NCI-H2196 (cell line): ENCODE data around the gene MCOLN3.
"Not testable (repeated sequence)": the region's sequence is repeated elsewhere in the genome, so short reads cannot be mapped to it uniquely, and the experiment has no call there.

Experiments used
- DNase-seq: peaks from one replicate; lab custom pipeline; 2025; ENCODE audit not compliant: unreplicated experiment; lab: John Stamatoyannopoulos, UW

MCOLN3 gene

GRCh38 chr1:84995484-84996334 is 52.6 kb downstream of the MCOLN3 start:
- DNase-seq: no peak

GRCh38 chr1:84991097-84991920 is 57.0 kb downstream of the MCOLN3 start:
- no peak for DNase-seq

GRCh38 chr1:84988588-84988987 is 59.7 kb downstream of the MCOLN3 start:
- no peak for DNase-seq

- not testable (repeated sequence) for DNase-seq
These were observed 61.7 kb downstream of the MCOLN3 start for GRCh38 chr1:84986561-84986960.

- no peak for DNase-seq
These were observed 62.9 kb downstream of the MCOLN3 start for GRCh38 chr1:84985365-84985764.

GRCh38 chr1:84982395-84982794 is 65.9 kb downstream of the MCOLN3 start:
- DNase-seq: no peak

GRCh38 chr1:84975035-84975434 is 73.3 kb downstream of the MCOLN3 start:
- DNase-seq: no peak

- DNase-seq: no peak
These were observed 74.6 kb downstream of the MCOLN3 start for GRCh38 chr1:84973498-84974334.

GRCh38 chr1:84972377-84972987 is 75.8 kb downstream of the MCOLN3 start:
- no peak for DNase-seq

GRCh38 chr1:84971957-84972356 is 76.3 kb downstream of the MCOLN3 start:
- DNase-seq: no peak

GRCh38 chr1:84969489-84970250 is 78.6 kb downstream of the MCOLN3 start:
- no peak for DNase-seq

- DNase-seq: no peak
These were observed 79.4 kb downstream of the MCOLN3 start for GRCh38 chr1:84968865-84969264.

- no peak for DNase-seq
These were observed 80.2 kb downstream of the MCOLN3 start for GRCh38 chr1:84968101-84968500.
